GM12801 (cell line): ENCODE data around the gene NFKBIZ.

Source experiments
- TF ChIP-seq, protein P1 (sequence below): IDR thresholded peaks from one replicate; pipeline ENCODE4 v1.5.1; 2011; ENCODE audit warnings: control low read depth; ENCODE audit not compliant: insufficient read length; ENCODE audit errors: extremely low read depth

The NFKBIZ gene, protein sequence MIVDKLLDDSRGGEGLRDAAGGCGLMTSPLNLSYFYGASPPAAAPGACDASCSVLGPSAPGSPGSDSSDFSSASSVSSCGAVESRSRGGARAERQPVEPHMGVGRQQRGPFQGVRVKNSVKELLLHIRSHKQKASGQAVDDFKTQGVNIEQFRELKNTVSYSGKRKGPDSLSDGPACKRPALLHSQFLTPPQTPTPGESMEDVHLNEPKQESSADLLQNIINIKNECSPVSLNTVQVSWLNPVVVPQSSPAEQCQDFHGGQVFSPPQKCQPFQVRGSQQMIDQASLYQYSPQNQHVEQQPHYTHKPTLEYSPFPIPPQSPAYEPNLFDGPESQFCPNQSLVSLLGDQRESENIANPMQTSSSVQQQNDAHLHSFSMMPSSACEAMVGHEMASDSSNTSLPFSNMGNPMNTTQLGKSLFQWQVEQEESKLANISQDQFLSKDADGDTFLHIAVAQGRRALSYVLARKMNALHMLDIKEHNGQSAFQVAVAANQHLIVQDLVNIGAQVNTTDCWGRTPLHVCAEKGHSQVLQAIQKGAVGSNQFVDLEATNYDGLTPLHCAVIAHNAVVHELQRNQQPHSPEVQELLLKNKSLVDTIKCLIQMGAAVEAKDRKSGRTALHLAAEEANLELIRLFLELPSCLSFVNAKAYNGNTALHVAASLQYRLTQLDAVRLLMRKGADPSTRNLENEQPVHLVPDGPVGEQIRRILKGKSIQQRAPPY

DNA sequence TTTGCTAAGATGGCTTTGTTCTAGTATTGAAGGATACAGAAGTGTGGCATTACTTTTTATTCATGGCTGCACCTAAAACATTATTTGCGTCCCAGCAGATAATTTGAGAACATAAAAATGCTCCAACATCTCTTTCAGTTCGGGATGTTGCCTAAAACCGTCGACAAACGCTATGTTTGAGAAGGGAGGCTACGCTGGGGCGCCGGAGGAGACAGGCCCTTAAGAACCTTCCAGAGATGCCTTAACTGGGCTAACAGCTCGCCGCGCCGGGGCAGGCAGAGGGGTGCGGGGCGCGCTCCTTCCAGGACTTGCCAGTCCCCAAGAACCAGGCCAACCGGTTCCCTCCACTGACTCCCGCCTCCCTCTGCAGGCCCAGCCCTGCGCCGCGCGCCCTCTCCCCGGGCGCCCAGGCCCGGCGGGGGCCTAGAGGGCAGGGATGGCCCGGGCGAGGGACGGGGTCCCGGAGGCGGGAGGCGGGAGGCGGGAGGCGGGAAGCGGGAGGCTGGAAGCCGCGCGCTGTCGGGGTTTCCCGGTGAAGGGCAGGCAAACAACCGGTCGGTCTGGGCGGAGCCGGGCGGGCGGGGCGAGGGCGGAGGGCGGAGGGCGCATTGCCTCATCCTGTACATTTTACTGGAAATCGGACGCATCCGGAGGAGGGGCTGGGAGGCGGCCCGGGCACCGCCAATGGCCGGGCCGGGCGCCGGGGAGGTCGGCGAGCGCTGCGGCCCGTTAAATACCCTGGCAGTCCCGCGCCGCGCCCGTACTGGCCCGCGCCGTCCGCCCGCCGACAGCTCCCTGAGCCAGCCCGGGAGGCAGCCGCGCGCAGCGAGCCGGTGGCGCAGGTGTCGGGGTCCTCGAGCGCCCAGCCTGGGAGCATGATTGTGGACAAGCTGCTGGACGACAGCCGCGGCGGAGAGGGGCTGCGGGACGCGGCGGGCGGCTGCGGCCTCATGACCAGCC lies at the start of gene NFKBIZ:
Gene NFKBIZ (plus strand): TSS at position 761 of the 960 bp plus-strand sequence. CDS start 115 bp downstream, at position 876.
- TF ChIP-seq, protein P1, sequence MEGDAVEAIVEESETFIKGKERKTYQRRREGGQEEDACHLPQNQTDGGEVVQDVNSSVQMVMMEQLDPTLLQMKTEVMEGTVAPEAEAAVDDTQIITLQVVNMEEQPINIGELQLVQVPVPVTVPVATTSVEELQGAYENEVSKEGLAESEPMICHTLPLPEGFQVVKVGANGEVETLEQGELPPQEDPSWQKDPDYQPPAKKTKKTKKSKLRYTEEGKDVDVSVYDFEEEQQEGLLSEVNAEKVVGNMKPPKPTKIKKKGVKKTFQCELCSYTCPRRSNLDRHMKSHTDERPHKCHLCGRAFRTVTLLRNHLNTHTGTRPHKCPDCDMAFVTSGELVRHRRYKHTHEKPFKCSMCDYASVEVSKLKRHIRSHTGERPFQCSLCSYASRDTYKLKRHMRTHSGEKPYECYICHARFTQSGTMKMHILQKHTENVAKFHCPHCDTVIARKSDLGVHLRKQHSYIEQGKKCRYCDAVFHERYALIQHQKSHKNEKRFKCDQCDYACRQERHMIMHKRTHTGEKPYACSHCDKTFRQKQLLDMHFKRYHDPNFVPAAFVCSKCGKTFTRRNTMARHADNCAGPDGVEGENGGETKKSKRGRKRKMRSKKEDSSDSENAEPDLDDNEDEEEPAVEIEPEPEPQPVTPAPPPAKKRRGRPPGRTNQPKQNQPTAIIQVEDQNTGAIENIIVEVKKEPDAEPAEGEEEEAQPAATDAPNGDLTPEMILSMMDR = no peak

DNA sequence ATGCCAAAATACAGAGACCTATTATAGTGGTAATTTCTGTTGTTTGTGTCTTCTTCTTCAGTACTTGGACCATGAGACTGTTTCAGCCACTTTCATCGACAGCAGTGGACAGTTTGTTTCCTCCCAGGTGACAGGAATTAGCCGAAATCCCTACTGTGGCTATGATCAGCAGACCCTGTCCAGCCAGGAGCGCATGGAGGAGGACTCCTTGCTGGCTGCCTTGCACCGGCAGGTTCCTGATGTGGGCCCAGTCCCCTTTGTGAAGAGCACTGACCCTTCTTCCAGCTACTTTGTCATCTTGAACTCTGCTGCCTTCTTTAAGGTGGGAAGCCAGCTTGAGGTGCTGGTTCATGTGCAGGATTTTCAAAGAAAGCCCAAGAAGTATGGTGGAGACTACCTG lies 48.1 kb upstream of the NFKBIZ start:
- TF ChIP-seq, protein P1 = no peak

DNA sequence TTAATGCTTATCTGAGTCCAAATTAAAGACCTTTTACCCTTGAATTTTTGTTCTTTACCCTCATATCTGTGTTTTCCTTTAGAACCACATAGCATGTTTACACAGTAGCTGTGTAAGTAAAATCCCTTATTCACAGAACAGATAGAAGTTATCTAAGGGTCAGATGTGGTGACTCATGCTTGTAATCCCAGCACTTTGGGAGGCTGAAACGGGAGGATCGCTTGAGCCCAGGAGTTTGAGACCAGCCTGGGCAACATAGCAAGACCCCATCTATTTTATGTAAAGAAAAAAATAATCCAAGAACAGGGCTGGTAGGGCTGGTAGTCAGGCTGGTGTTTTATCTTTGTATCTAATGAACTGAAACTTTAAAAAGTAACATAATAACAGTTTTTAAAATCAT lies 47.1 kb upstream of the NFKBIZ start:
- TF ChIP-seq, protein P1 = no peak

DNA sequence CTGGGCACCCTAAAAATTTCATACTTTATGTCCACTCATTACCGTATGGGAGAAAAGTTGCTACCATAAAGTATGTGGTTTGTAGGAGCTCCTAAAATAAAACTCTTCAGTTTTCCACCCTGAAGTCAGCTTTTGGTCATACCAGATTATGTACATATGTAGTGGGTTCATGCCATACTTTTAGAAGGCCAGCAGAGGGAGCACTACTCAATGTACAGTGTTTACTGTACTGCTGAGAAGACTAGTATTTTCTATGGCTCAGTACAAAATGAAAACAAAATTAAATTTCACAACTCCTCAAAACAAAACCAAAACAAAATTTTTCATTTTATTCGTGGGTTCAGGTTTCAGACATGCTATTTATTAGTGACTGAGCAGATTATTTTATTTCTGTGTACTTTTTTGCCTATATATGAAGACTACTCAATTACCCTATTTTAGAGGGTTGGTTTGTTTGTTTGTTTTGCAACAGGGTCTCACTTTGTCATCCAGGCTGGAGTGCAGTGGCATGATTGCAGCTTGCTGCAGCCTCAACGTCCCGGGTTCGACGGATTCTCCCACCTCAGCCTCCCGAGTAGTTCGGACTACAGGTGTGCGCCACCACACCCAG lies 46.0 kb upstream of the NFKBIZ start:
- TF ChIP-seq, protein P1 = peak; percentile 65

DNA sequence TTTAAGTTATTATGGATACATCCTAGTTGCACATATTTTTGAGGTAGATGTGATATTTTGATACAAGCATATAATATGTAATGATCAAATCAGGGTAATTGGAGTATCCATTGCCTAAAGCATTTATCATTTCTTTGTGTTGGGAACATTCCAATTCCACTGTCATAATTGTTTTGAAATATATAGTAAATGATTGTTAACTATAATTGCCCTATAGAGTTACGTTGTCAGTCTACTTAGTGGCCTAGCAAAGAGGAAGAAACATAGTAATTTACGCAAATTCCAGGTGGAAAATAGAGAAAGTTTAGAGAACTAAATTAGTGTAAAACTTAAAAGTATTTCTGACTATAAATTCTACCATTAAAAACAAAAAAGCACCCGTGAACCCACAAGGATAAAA lies 45.4 kb upstream of the NFKBIZ start:
- TF ChIP-seq, protein P1 = no peak

DNA sequence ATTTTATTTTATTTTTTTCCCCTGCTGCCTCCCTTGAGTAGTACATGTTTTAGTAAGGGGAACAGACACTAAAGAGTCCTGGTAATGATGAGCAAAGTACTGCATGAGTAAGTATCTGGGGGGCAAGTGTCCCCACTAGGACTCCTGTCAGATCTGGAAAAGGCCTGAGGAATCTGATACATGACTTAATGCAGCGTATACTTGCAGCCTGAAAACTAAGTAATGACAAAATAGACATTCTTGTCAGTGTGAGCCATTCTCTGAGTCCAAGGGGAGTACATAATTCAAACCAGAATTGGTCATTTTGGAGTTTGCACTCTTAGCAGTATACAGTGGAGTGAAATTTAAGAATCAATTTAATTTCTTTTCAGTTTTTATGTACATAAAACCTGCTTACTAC lies 42.8 kb upstream of the NFKBIZ start:
- TF ChIP-seq, protein P1 = no peak

DNA sequence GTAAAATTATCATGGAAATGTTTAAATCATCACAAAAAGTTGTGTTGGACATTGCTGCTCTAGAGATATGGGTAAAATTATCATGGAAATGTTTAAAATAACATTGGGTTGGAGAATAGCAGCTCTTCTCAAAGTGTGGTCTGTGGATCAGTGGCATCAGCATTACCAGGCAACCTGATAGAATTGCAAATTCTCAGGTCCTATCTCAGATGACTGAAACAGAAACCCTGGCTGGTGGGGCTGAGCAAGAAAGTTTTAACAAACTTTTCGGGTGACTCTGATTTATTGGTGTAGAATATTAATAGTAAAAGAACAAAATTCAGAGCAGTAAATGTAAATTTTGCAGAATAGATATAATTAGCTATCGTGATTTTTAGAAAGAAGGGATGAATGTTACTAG lies 41.4 kb upstream of the NFKBIZ start:
- TF ChIP-seq, protein P1 = no peak
